Fibroblast of skin of left quadriceps (primary cell): ENCODE data around the gene DAPK1.

ENCODE experiments used
- DNase-seq, 2 experiments: peaks; one replicate each; pipeline ENCODE4 v3.0.0-alpha.2; 2013; ENCODE audit warnings: low read depth in 2 of 2

DAPK1 gene

DNA sequence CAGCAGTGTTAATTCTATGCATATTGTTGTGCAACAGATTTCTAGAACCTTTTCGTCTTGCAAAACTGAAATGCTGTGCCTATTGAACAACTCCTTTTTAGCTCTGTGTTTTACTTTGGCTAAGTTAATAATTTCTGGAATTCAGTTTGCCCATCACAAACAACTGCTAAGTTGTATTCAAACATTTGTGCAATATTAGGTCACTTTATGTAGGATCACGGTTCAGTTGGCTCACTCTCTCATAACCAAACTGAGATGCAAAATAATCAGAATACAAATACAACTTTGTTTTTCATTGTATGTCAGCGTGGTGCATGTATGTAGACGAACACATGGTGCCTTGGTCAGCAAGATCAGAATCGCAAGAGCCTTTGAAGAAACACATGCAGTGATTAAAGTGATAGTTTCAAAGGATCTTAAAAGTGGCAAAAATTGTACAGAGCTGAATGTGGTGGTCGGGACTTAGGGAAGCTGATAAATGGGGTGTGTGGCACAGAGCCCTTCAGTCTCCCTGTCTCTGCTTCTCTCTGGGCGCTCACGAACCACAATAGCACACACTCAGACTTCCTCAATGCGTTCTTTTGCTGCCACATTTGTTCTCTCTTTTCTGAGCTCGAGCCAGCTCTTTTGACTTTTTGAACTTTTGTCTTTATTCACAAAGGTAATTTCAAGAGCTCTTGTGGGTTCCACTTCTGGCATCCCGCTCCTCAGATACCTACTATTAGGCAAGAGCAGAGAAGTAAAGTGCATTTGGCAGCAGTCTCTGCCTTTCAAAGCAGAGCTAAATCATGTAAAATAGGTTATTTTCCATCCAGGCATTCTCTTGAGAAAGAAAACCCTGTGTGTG lies 115.8 kb downstream of the DAPK1 start:
- no peak for DNase-seq

DNA sequence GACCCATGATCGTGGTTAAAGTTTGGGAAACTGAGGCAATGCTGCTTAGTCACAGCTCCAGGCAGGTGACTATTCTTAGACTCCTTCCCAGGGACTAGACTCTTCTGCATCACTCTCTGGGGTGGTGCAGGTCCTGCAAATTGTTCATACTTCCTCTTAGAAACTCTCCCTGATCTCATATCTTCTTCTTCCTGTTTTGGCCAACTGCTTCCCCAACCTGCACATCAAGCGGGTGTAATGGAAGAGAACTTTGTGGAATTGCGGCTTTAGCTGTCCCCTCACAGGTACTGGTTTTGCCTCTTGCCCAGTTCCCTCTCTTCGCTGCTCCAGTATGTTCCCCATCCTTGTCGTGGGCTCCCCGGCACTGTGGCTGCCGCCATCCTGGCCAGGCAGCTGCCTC lies 116.7 kb downstream of the DAPK1 start:
- DNase-seq, result no peak

DNA sequence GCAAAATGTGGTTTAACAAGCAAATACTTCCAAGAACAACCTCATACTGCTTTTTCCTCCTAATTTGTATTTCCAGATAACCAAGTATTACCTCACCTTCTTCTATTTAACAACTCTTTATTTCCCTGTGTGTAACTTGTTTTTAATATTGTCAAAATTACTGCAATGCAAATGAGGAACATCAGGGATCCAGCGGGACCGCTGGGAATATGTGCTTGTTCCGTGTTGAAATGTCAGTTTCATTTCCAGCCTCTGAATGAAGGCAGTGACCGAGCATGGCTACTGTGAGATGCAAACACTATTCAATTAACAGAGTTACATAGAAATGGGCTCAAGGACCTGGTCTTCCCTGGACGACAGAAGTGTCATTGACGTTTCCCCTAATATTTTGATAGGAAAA lies 117.5 kb downstream of the DAPK1 start:
- DNase-seq, result no peak

DNA sequence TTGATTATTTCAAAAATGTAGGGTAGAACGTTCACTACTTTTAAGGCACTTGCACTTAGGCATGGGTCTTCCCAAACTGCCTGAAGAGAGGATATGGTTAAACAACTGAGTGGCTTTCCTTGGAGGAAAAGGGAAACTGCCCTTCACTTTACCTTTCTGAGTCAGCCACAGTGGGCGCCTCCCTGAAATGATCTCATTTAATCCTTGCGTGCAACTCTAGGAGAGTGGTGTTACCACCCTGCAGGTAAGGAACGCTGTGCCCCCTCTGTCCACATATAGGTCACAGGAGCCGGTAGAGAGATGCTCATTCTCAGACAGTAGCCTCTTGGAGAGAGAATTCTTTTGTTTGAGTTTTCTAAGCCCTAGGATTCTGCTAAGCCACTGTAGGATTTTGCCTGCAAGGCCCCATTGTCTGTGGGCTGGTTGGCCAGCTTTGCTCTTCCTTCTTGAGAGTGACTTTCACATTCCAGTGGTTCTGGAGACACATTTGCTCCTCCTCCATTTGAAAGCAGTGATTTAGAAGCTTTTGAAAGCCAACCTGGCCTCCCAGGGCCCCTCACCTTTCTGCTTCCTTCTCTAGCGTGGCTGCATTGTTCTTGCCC lies 118.0 kb downstream of the DAPK1 start:
- no peak for DNase-seq

DNA sequence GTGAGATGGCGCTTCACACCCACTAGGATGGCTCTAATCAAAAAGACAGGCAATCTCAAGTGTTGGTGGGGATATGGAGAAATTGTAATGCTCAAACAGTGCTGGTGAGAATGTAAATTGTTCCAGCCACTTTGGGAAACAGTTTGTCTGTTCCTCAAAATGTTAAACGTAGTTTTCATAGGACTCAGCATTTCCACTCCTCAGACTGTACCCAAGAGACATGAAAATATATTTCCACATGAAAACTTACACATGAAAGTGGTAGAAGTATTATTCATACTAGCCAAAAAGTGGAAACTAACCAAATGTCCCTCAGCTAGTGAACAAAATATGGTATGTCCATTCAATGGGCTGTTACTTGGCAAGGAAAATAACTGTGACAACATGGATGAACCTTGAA lies 120.6 kb downstream of the DAPK1 start:
- DNase-seq, result no peak

DNA sequence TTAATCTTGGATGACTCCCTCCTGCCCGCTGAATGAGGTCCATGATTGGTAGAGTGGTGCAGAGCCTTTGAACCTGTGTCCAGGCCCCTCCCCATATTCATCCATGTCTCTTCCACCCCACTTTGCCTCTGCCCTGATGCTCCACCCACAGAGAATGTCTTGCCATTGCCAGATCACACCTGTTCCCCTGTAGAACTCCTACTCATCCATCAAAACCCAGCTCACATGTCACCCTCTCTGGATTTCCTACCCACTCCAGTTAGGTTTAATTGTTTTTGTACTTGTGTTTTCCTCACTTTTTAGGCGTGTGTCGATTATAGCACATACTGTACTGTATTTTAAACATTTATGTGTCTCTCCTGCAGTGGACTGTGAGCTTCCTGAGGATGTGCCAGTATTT lies 121.3 kb downstream of the DAPK1 start:
- no peak for DNase-seq

DNA sequence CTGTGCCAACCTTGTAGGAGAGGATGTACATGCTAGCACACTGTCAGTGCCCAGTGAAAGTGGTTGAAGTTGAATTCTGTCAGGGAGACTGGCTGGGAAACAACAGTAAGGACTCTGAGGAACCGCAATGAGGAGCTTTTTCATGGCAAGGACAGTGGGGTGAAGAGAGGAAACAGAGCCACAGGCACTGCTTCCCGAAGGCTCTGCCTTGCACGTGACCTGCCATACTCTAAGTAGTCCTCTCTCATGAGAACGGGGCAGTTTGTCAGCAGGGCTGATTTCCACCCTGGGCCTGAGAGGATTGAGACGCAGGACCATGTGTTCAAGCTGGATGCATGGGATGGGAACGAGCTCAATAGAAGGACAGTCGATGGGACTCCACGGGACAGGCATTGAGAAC lies 121.7 kb downstream of the DAPK1 start:
- no peak for DNase-seq

DNA sequence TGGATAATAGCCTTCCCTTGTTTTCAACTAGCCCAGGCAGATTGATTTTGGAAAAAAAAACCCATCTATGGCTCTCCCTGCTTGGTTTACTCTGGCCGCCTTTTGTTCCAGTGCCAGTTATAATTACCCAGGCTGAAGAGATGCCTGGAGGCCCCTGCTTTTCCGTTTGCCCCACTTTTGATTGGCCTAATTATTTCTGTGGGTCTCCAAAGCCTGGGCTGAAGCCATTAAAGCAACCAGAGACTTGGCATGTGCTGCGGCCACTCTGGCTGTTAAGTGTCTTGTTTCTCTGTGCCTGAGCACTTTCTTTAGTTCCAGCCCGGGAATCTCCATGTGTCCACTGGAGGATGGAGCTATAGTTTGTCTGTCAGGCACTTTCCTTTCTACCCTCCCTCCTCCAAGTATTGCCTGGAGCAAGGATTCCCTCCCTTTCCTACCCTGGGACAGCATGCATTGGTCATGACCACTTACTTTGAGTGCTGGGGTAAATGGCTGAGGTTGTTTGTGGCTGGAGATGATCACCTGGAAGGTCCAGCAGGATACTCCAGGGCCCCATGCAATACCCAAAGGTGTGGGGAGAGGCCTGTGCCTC lies 123.2 kb downstream of the DAPK1 start:
- DNase-seq, result no peak

DNA sequence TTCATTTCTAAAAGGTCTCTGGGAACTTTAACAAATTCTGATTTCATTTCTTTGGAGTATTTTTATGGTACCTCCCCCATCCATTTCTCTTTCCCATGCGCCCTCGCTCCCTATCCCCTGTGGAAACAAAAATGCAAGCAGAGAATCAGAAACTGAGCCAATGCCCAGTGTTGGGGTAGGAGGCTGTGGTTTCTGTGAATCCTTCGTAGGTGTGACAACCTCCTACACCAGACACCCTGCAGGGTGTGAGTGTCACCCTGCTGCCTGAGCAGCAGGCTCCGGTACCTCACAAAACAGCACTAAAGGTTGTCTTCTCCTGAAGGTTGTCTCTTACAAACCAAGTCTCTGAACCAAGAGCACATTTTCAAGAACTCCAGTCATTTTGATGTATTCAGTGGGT lies 124.4 kb downstream of the DAPK1 start:
- DNase-seq, result no peak

DNA sequence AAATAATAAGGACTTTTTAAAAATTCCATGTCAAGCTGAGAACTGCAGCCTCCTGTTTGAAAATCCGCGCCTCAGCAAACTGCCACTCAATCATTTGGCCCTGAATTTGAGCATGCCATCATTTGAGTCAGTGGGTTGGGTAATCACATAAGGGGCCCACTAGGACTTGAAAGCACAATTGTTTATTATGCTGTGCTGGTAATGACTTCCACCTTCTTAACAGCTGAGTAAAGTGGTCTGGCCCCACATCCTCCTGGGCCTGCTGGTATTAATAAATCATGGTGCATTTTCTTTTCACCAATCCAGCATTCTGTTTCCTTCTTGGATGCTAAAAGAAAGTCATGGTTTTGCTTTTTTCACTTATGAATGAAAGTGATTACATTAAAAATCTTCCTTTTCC lies 125.3 kb downstream of the DAPK1 start:
- DNase-seq, result peak; percentile 42 to 44

DNA sequence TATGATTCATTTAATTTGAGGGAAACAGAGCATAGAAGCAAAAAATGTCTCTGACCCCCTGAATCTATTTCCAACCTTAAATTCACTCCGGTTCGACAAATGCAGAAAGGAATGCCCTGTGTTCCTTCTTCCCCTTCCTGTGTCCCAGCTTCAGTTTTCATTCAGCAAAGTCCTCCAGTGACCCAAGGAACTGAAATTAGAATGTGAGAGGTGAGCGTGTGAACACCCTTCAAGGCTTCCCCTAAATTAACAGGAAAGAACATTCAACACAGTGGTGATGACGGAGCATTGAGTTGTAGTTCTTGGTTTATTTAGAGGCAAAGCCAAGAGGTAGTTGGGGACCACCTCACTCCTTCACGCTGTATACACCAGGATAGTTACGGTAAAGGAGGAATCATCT lies 130.7 kb downstream of the DAPK1 start:
- no peak for DNase-seq

DNA sequence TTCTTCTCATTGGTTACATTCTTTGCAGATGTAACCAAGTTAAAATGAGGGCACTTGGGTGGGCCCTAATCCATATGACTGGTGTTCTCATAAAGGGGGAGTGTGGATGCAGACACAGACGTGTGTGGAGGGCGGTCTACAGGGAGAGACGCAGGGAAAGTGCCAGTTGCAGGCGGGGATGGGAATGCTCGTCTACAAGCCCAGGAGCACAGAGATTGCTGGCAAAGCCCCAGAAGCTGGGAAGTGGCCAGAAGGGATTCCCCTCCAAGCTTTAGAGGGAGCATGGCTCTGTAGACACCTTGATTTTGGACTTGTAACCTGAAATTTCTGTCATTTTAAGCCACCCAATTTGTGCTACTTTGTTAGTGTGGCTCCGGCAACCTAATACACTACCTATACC lies 131.4 kb downstream of the DAPK1 start:
- no peak for DNase-seq

DNA sequence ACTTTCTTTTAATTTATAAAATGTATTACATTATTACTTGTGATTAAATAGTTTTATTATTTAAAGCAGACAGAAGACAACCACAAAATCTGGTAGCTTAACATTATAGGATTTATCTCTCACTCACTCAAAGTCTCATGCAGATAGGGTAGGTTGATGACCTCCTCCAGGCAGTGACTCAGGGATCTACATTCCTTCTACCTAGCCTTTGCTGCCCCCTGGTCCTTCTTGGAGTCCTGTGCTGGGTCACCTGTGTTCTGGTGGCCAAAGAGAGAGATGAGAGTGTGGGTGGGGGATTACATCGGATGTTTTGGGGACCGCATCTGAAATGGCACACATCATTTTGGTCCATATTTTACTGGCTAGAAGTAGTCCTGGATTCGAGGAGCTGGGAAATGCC lies 132.6 kb downstream of the DAPK1 start:
- no peak for DNase-seq

DNA sequence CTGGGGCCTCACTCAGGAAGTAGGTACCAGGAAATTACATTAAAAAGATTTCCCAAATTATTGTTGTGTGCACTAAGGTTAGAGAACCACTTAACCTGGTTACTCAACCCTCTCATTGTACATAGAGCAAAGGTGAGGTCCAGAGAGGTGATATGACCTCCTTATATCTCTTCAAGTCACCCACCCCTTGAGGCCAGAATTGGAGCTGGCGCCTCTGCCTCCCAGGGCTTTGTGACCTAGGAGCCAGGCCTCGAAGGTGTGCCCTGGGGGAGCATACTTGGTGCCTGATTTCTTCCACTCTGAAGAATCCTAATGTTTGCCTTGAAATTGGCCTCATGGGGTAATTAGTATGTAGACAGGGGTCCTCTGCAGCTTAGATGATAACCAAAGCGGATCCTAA lies 133.2 kb downstream of the DAPK1 start:
- DNase-seq, result no peak

DNA sequence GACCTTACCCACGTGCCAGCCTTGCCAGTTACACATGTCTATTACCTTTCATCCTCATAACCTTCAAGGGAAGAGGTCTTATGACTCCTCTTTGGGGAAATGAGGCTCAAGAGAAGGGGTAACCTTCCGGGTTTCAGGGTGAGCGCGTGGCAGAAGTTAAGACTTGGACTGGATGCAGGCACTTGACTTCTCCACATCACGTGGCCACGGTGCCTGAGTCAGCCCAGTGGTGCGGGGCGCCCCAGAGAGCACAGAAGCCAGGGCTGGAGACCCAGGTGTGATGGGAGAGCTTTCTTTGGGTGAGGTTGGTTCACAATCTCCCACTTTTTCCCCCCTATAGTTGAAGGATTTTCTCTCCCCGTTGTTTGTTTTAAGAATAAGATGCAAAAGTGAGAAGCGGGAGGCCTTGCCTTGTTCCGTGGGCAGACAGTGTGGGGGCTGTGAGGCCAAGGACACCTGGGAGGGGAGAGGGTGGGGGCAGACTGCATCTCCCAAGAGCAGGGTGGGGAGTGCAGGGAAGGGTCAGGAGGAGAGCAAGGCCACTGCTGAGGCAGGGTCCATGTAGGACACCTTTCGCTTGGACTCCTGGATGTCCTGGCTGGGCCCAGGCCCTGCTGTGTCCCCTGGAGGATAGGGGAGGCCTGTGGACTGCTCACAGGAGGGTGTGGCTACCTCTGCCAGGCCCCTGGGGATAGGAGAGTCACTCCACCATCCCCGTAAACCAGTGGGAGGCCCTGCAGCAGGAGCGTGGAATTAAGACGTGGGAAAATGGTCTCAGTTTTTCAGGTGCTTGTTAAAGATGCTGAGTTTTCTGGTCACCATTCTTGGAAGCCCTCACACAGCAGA lies 138.2 kb downstream of the DAPK1 start:
- no peak for DNase-seq

DNA sequence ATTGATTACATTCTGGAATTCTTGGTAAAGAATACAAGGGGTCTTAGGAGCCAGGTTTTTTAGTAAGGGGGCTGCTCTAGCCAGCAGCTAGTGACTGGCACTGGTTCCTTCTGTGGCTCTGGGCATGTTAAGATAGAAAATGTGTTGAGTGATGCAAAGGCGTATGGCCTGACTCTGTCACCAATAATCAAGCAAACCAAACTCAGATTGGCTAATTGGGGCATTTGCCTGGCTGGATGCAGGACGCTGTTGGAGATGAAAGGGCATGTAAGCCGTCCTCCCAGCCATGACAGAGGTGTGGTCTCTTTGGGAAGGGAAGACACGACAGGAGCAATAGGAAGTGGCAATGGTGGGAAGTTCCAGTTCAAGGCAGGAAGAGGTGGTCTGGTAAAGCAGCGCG lies 140.6 kb downstream of the DAPK1 start:
- no peak for DNase-seq

DNA sequence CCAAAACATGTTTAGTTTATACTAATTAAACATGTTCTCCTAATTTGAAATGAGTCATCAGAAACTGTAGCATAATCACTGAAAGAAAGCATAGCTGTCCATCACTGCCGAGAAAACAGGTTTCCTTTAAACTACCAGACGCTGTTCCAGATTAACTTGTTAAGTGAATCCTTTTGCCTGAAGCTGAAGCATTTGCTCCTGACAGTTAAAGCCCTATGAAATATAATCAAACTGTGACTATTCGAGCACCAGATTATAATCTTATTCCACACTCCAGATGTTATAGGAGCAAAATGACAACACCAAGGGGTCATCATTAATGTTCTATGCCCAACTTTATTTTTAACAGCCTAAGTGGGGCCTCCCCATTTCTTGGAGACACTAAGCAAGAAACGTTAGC lies 142.3 kb downstream of the DAPK1 start:
- DNase-seq, result no peak

DNA sequence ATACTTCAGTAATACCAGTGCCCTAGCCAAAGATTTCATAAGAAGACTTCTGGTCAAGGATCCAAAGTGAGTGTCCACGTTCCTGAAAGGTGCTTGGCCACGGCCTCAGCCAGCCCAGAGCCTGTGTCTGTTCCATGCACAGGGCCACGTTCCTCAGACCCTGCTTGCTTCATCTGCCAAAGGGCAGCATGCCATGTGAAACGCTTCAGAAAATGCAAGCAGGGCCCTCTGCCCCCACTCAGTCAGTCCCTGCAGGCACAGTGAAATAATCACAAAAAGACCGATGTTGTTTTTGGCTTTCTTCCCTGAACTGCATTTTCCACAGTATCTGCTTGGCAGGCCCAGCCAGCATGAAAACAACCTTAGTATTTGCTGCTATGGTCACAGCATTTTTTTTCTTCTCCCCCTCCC lies 142.7 kb downstream of the DAPK1 start:
- DNase-seq, result no peak

DNA sequence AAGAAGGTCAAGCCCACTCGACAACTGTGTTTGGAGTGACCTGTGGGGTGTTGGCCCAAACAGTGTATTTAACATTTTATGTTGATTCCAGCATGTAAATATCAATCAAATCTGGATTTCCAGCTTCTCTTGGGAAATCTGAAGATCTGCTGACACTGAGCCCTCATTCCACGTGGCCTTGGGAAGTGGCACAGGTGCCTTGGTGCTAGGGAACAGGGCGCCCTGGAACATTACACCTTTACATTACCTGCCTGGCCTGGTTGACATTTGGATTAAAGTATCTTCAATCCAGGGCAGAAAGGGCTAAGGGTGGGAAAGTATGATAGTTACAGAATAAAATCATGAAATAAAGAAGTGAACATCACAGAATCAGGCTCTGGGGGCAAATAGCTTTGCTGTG lies 143.4 kb downstream of the DAPK1 start:
- DNase-seq, result no peak

DNA sequence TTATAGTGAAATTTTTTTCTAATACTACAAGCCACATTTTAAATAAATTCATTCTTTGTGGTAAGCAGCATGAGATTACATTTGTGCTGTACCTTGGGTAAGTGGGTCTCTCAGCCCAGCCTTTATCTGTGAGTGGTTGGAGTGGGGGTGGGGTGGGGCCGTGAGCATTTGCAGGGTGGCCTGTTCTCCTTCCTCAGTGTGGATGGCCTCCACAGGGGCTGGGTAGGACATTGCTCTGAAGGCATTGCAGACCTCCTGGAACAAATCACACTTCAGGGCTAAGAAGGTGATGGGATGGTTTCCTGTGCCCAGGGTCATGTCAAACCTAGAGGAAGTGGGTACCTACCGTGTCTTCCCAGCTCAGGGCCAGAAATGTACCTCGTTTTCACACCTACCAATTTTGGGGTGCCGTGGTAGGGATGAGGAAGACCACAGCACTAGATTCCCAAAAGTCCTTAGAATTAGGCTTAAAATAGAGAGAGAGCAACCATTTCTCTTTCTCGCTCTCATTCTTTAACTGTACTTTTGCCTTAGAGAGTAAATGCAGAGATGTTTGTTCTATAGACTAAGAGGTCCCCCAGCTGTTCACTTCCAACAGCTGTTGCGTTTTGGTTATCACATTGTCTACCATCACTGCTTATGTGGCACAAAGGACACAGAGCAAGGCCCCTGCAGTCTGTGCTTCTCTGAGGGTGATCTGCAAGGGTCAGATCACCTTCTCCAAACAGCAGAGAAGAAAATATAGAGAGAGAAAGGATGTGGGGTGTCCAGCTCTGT lies 144.9 kb downstream of the DAPK1 start:
- DNase-seq, result no peak

DNA sequence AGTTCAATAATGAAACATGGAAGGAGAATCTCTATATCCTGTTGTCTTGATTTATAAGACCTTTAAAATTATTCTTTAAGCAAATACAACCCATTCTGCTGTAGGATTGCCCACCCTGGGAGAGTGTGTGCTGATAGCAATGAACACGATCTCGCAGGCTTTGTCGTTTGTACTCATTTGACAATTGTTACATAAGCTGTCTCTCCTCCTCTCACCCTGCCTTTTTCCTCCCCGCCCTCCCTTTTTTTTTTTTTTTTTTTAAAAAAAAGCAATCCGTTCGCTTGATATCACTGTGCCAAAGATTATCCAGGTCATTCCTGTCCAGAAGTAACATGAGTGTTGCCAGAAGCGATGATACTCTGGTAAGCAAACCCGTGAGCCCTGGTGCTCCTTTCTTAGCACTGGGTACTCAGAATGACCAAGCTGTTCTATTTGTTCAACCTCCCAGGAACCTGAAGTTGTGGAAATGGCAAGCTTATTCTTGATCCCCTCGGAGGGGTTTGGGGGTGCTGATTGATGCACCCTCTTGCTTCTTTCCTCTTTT lies 145.5 kb downstream of the DAPK1 start:
- DNase-seq, result no peak
